DND-41 (cell line): ENCODE data around the gene ECT2L.

Experiments
- ATAC-seq: fragments of 200-7000 bp; cut with Tn5 transposase; 3 replicates; pipeline ENCODE4 v1.9.1; 2021; ENCODE audit warnings: low read depth; ENCODE audit not compliant: insufficient read depth
- DNase-seq: peaks from one replicate; pipeline ENCODE4 v3.0.0-alpha.2; 2020
- H2AFZ ChIP-seq: 2 replicates; pipeline ENCODE4 v1.6.0; 2012; ENCODE audit warnings: low read depth, low read length
- H3K27ac ChIP-seq: 2 replicates; pipeline ENCODE4 v1.5.1; 2012; ENCODE audit warnings: low read length, inconsistent platforms
- H3K27me3 ChIP-seq: fragments of 200-600 bp; sonication (generic); 2 replicates; pipeline ENCODE4 v1.6.0; 2012; ENCODE audit warnings: low read length, mild to moderate bottlenecking, inconsistent platforms; ENCODE audit not compliant: insufficient read depth, poor library complexity
- H3K36me3 ChIP-seq: 2 replicates; pipeline ENCODE4 v1.5.1; 2012; ENCODE audit warnings: low read length, inconsistent platforms; ENCODE audit not compliant: insufficient read depth
- H3K4me1 ChIP-seq: 2 replicates; pipeline ENCODE4 v1.5.1; 2012; ENCODE audit warnings: mild to moderate bottlenecking, low read length; ENCODE audit not compliant: insufficient read depth
- H3K4me2 ChIP-seq: 2 replicates; pipeline ENCODE4 v1.6.0; 2012; ENCODE audit warnings: mild to moderate bottlenecking, moderate library complexity, low read length, inconsistent platforms; ENCODE audit not compliant: insufficient read depth
- H3K4me3 ChIP-seq, 2 experiments: fragments of 200-600 bp in 1 of 2; shearing (Covaris generic) in 1 of 2; 2 replicates each; pipeline ENCODE4 v1.5.1; 2012 to 2016; ENCODE audit warnings: inconsistent platforms in 2 of 2, low read length in 2 of 2, mild to moderate bottlenecking in 2 of 2, low read depth in 1 of 2, moderate library complexity in 1 of 2
- H3K79me2 ChIP-seq: 2 replicates; pipeline ENCODE4 v1.6.0; 2012; ENCODE audit warnings: low read length, inconsistent platforms; ENCODE audit not compliant: insufficient read depth
- H3K9ac ChIP-seq: 2 replicates; pipeline ENCODE4 v1.6.0; 2012; ENCODE audit warnings: low read depth, mild to moderate bottlenecking, inconsistent platforms, low read length, moderate library complexity
- H3K9me3 ChIP-seq: 2 replicates; pipeline ENCODE4 v1.5.1; 2012; ENCODE audit warnings: low read length, moderate library complexity, mild to moderate bottlenecking, inconsistent platforms; ENCODE audit not compliant: insufficient read depth, severe bottlenecking
- H4K20me1 ChIP-seq: 2 replicates; pipeline ENCODE4 v1.6.0; 2012; ENCODE audit warnings: low read length; ENCODE audit not compliant: insufficient read depth
- CTCF ChIP-seq: IDR thresholded peaks from 2 replicates; pipeline ENCODE4 v1.5.1; 2012; ENCODE audit warnings: borderline replicate concordance, low read length, moderate library complexity, mild to moderate bottlenecking; ENCODE audit not compliant: poor library complexity, severe bottlenecking; ENCODE audit errors: extremely low read depth
- EZH2 ChIP-seq: IDR thresholded peaks from 3 replicates; pipeline ENCODE4 v1.6.1; 2012; ENCODE audit warnings: borderline replicate concordance, low read depth, mild to moderate bottlenecking, moderate library complexity, low read length, inconsistent platforms; ENCODE audit not compliant: severe bottlenecking

ECT2L gene

DNA sequence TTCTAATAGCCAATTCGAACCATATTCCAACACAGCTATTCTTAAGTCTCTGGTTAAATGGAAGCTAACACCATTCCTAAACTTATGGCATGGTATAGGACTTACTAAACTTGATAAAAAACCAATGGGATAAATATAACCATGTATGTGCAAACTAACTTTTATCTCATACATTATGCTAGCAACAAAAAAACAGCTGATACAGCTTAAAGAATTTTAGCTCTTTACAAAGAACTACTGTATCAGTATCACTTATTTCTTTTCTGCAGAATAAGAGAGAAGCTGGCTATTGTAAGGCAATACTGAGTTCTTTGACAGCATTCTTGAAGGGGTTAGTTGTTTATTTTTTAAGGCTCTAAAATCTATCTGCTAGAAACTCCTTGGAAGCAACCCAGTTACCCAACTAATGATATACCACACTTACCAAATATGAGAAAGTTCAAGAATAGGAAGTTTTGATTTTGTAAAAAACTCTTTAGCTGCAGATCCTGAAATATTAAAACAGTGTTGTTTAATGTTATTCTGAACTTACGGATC lies 147.3 kb downstream of the ECT2L start:
- no peak overlapping the region for H3K4me3 ChIP-seq
- no peak overlapping the region for H3K9ac ChIP-seq
- DNase-seq (no peak), ATAC-seq (no peak)
- no peaks in the 10 kb centered on the region for H3K4me1 ChIP-seq
- no peak overlapping the region for H2AFZ ChIP-seq
- no peak overlapping the region for H3K27ac ChIP-seq
- H3K79me2 ChIP-seq: peaks cover 21% of the 10 kb centered on the region
- TF ChIP-seq CTCF: no peak
- TF ChIP-seq EZH2: no peak
- no peaks in the 10 kb centered on the region for H3K9me3 ChIP-seq
- H3K27me3 ChIP-seq: no peaks in the 10 kb centered on the region
- peaks cover 87% of the 10 kb centered on the region for H3K36me3 ChIP-seq
- H3K4me2 ChIP-seq: no peak overlapping the region
- 0 out of 2 replicates have a peak, but pooled peaks cover 8% of the 10 kb centered on the region for H4K20me1 ChIP-seq

- Histone ChIP-seq H3K4me1 (no peaks in the 10 kb centered on the region), H2AFZ (no peak overlapping the region), H3K36me3 (peaks cover 76% of the 10 kb centered on the region), H3K9ac (no peak overlapping the region), H3K9me3 (no peaks in the 10 kb centered on the region), H3K4me3 (no peak overlapping the region), H3K79me2 (peaks cover 34% of the 10 kb centered on the region), H3K27ac (no peak overlapping the region), H3K27me3 (no peaks in the 10 kb centered on the region), H4K20me1 (peaks cover 14% of the 10 kb centered on the region; the same call in 1 of the 2 replicates), H3K4me2 (no peak overlapping the region)
- ATAC-seq (no peak), DNase-seq (no peak)
- TF ChIP-seq CTCF (no peak), EZH2 (no peak)
Measured at GRCh38 chr6:138944412-138944811, 148.5 kb downstream of the ECT2L start.

GRCh38 chr6:138945354-138945753 lies 149.5 kb downstream of the ECT2L start:
- ATAC-seq (peak; percentile 48; the same call in 1 of the 3 replicates), DNase-seq (no peak)
- Histone ChIP-seq H3K9ac (no peak overlapping the region), H3K27ac (no peak overlapping the region), H3K4me1 (no peaks in the 10 kb centered on the region), H3K79me2 (peaks cover 43% of the 10 kb centered on the region), H3K36me3 (peaks cover 66% of the 10 kb centered on the region), H3K4me3 (no peak overlapping the region), H4K20me1 (peaks cover 19% of the 10 kb centered on the region; the same call in 1 of the 2 replicates), H2AFZ (no peak overlapping the region), H3K9me3 (no peaks in the 10 kb centered on the region), H3K27me3 (no peaks in the 10 kb centered on the region), H3K4me2 (no peak overlapping the region)
- TF ChIP-seq CTCF: peak; percentile 38
- no peak for TF ChIP-seq EZH2
